Measurements from ENCODE around the gene NCKAP5L. TPM values are rescaled to one million over a fixed set of nuclear protein-coding genes. Genes with fewer than 3 reads are reported as not detected.

NCKAP5L gene
- total RNA-seq, 4 donors from 2014 or later, result 8.4 to 15.5 (median 10.4) TPM

- TF ChIP-seq POLR2A (IDR thresholded peaks at IDR 0.05) (no peak), CTCF (IDR thresholded peaks at IDR 0.05 in 4 of 5, conservative IDR thresholded peaks at IDR 0.05 in 1 of 5) (no peak)
- Histone ChIP-seq H3K36me3 (peaks cover 0 to 53% of the 10 kb centered on the region in 2 donors), H3K9me3 (no peaks in the 10 kb centered on the region), H3K27ac (peak overlapping the region; percentile 77 to 83 (median 82)), H3K4me3 (no peak overlapping the region), H3K4me1 (peaks cover 16 to 19% of the 10 kb centered on the region in 2 donors), H3K27me3 (no peaks in the 10 kb centered on the region)
- in situ Hi-C loops (cut with MboI; ENCODE audit: low sequenced_read_pairs in 4 of 4), result no loop called here
- DNase-seq, result peak in 1 of 2 donors; percentile 45
- peak; percentile 42 to 61 for ATAC-seq
- intact Hi-C loops (cut with DNase I; ENCODE audit: low total_unique reads), result no loop called here
Observed at GRCh38 chr12:49801141-49802063, 26.8 kb downstream of the NCKAP5L start.

- no peaks in the 10 kb centered on the region for H3K9me3 ChIP-seq
- peak overlapping the region; percentile 77 to 83 (median 82) for H3K27ac ChIP-seq
- TF ChIP-seq POLR2A (IDR thresholded peaks at IDR 0.05) (no peak), CTCF (IDR thresholded peaks at IDR 0.05 in 4 of 5, conservative IDR thresholded peaks at IDR 0.05 in 1 of 5) (no peak)
- intact Hi-C loops (cut with DNase I; ENCODE audit: low total_unique reads) (no loop called here), in situ Hi-C loops (cut with MboI; ENCODE audit: low sequenced_read_pairs in 4 of 4) (no loop called here)
- ATAC-seq (peak; percentile 68 to 70), DNase-seq (peak in 1 of 2 donors; percentile 34)
- H3K27me3 ChIP-seq, result no peaks in the 10 kb centered on the region
- peaks cover 16 to 19% of the 10 kb centered on the region in 2 donors for H3K4me1 ChIP-seq
- peaks cover 0 to 46% of the 10 kb centered on the region in 2 donors for H3K36me3 ChIP-seq
- H3K4me3 ChIP-seq, result no peak overlapping the region
Observed at GRCh38 chr12:49800421-49801140, 27.6 kb downstream of the NCKAP5L start.

GRCh38 chr12:49798934-49799333 lies 29.3 kb downstream of the NCKAP5L start:
- H3K4me1 ChIP-seq, result peaks cover 16 to 19% of the 10 kb centered on the region in 2 donors
- H3K36me3 ChIP-seq, result peaks cover 0 to 33% of the 10 kb centered on the region in 2 donors
- H3K9me3 ChIP-seq, result no peaks in the 10 kb centered on the region
- H3K27me3 ChIP-seq, result no peaks in the 10 kb centered on the region
- no peak overlapping the region for H3K4me3 ChIP-seq
- no peak for TF ChIP-seq CTCF (IDR thresholded peaks at IDR 0.05 in 4 of 5, conservative IDR thresholded peaks at IDR 0.05 in 1 of 5)
- no peak for TF ChIP-seq POLR2A (IDR thresholded peaks at IDR 0.05)
- in situ Hi-C loops (cut with MboI; ENCODE audit: low sequenced_read_pairs in 4 of 4), result no loop called here
- intact Hi-C loops (cut with DNase I; ENCODE audit: low total_unique reads), result no loop called here
- no peak for DNase-seq
- no peak overlapping the region for H3K27ac ChIP-seq
- no peak for ATAC-seq

- TF ChIP-seq POLR2A (IDR thresholded peaks at IDR 0.05) (no peak), CTCF (IDR thresholded peaks at IDR 0.05 in 4 of 5, conservative IDR thresholded peaks at IDR 0.05 in 1 of 5) (no peak)
- Histone ChIP-seq H3K4me1 (peaks cover 16 to 19% of the 10 kb centered on the region in 2 donors), H3K9me3 (no peaks in the 10 kb centered on the region), H3K36me3 (peaks cover 0 to 30% of the 10 kb centered on the region in 2 donors), H3K27ac (no peak overlapping the region), H3K27me3 (no peaks in the 10 kb centered on the region), H3K4me3 (no peak overlapping the region)
- DNase-seq, result no peak
- ATAC-seq, result no peak
- intact Hi-C loops (cut with DNase I; ENCODE audit: low total_unique reads) (no loop called here), in situ Hi-C loops (cut with MboI; ENCODE audit: low sequenced_read_pairs in 4 of 4) (no loop called here)
Observed at GRCh38 chr12:49798248-49798647, 30.0 kb downstream of the NCKAP5L start.
